ENCODE results near the gene CXADR.

Gene CXADR

GRCh38 chr21:17550671-17551308, 37.9 kb downstream of the CXADR start:
- no peaks in the 10 kb centered on the region for H3K27me3 ChIP-seq (ENCODE audit: insufficient read depth, poor library complexity, severe bottlenecking)
- no peak overlapping the region for H3K27ac ChIP-seq (replicated peaks)
- no peak for TF ChIP-seq REST (IDR thresholded peaks at IDR 0.05; ENCODE audit: insufficient replicate concordance, low read depth)
- no peak for TF ChIP-seq CTCF (IDR thresholded peaks at IDR 0.05; ENCODE audit: insufficient read depth, low read length)
- no peak for TF ChIP-seq GABPA (IDR thresholded peaks at IDR 0.05; ENCODE audit: low read depth)
- no peak for TF ChIP-seq SPI1 (IDR thresholded peaks at IDR 0.05; ENCODE audit: borderline replicate concordance, low read depth)
- TF ChIP-seq POLR2AphosphoS5 (IDR thresholded peaks at IDR 0.05; ENCODE audit: low read depth), result no peak
- no peak for DNase-seq (ENCODE audit: low read depth in 1 of 2, low spot score in 1 of 2)
- no peak overlapping the region for H3K4me3 ChIP-seq (replicated peaks; ENCODE audit: insufficient read depth, low read length)

- TF ChIP-seq POLR2AphosphoS5 (IDR thresholded peaks at IDR 0.05; ENCODE audit: low read depth) (no peak), CTCF (IDR thresholded peaks at IDR 0.05; ENCODE audit: insufficient read depth, low read length) (no peak), SPI1 (IDR thresholded peaks at IDR 0.05; ENCODE audit: borderline replicate concordance, low read depth) (no peak), REST (IDR thresholded peaks at IDR 0.05; ENCODE audit: insufficient replicate concordance, low read depth) (no peak), GABPA (IDR thresholded peaks at IDR 0.05; ENCODE audit: low read depth) (no peak)
- H3K27me3 ChIP-seq (ENCODE audit: insufficient read depth, poor library complexity, severe bottlenecking), result no peaks in the 10 kb centered on the region
- no peak overlapping the region for H3K27ac ChIP-seq (replicated peaks)
- H3K4me3 ChIP-seq (replicated peaks; ENCODE audit: insufficient read depth, low read length), result no peak overlapping the region
- DNase-seq (ENCODE audit: low read depth in 1 of 2, low spot score in 1 of 2), result no peak
These were observed 39.6 kb downstream of the CXADR start for GRCh38 chr21:17552410-17552809.

GRCh38 chr21:17554120-17554519, 41.3 kb downstream of the CXADR start:
- Histone ChIP-seq H3K27ac (replicated peaks) (no peak overlapping the region), H3K4me3 (replicated peaks; ENCODE audit: insufficient read depth, low read length) (no peak overlapping the region), H3K27me3 (ENCODE audit: insufficient read depth, poor library complexity, severe bottlenecking) (no peaks in the 10 kb centered on the region)
- DNase-seq (ENCODE audit: low read depth in 1 of 2, low spot score in 1 of 2), result no peak
- TF ChIP-seq CTCF (IDR thresholded peaks at IDR 0.05; ENCODE audit: insufficient read depth, low read length) (no peak), SPI1 (IDR thresholded peaks at IDR 0.05; ENCODE audit: borderline replicate concordance, low read depth) (no peak), REST (IDR thresholded peaks at IDR 0.05; ENCODE audit: insufficient replicate concordance, low read depth) (no peak), GABPA (IDR thresholded peaks at IDR 0.05; ENCODE audit: low read depth) (no peak), POLR2AphosphoS5 (IDR thresholded peaks at IDR 0.05; ENCODE audit: low read depth) (no peak)

All from HL-60 (cell line).